Mesendoderm (in vitro differentiated cells): ENCODE measurements around the gene PLEKHG1.

Source experiments
- DNase-seq: peaks from one replicate; pipeline ENCODE4 v3.0.0; 2013
- H2AK5ac ChIP-seq: 2 replicates; pipeline ENCODE4 v1.6.1; 2013; ENCODE audit warnings: low read length, inconsistent platforms
- H2BK120ac ChIP-seq: 2 replicates; pipeline ENCODE4 v1.6.1; 2013; ENCODE audit warnings: low read depth, mild to moderate bottlenecking, low read length, moderate library complexity, mixed read lengths
- H2BK15ac ChIP-seq: replicated peaks from 2 replicates; pipeline ENCODE4 v1.6.1; 2013; ENCODE audit warnings: low read depth, mild to moderate bottlenecking, moderate library complexity
- H2BK5ac ChIP-seq: 2 replicates; pipeline ENCODE4 v1.6.1; 2013; ENCODE audit warnings: low read length, inconsistent platforms
- H3K18ac ChIP-seq: 2 replicates; pipeline ENCODE4 v1.6.1; 2013; ENCODE audit warnings: mild to moderate bottlenecking, low read length, mixed read lengths
- H3K23ac ChIP-seq: one replicate; pipeline ENCODE4 v1.6.1; 2013; ENCODE audit warnings: low read length
- H3K27ac ChIP-seq: 2 replicates; pipeline ENCODE4 v1.5.1; 2013; ENCODE audit warnings: low read depth, mild to moderate bottlenecking, inconsistent platforms, low read length, moderate library complexity
- H3K27me3 ChIP-seq: 2 replicates; pipeline ENCODE4 v1.6.1; 2013; ENCODE audit warnings: low read length, control low read depth, mild to moderate bottlenecking, inconsistent platforms; ENCODE audit not compliant: insufficient read depth, poor library complexity
- H3K36me3 ChIP-seq: 2 replicates; pipeline ENCODE4 v1.6.1; 2013; ENCODE audit warnings: low read length, inconsistent platforms; ENCODE audit not compliant: control insufficient read depth, insufficient read depth
- H3K4ac ChIP-seq: one replicate; pipeline ENCODE4 v1.6.1; 2013; ENCODE audit warnings: low read depth, mild to moderate bottlenecking, low read length, moderate library complexity
- H3K4me1 ChIP-seq: 2 replicates; pipeline ENCODE4 v1.6.1; 2013; ENCODE audit warnings: low read depth, low read length, inconsistent platforms; ENCODE audit not compliant: control insufficient read depth
- H3K4me2 ChIP-seq: 2 replicates; pipeline ENCODE4 v1.6.1; 2013; ENCODE audit warnings: low read length
- H3K4me3 ChIP-seq: 2 replicates; pipeline ENCODE4 v1.5.1; 2013; ENCODE audit warnings: mild to moderate bottlenecking, low read length
- H3K56ac ChIP-seq: one replicate; pipeline ENCODE4 v1.6.1; 2013; ENCODE audit warnings: low read length
- H3K79me1 ChIP-seq: 2 replicates; pipeline ENCODE4 v1.6.1; 2013; ENCODE audit warnings: low read length, inconsistent platforms
- H3K79me2 ChIP-seq: 2 replicates; pipeline ENCODE4 v1.6.1; 2013; ENCODE audit warnings: mild to moderate bottlenecking, low read length; ENCODE audit not compliant: control insufficient read depth, insufficient read depth
- H3K9ac ChIP-seq: 2 replicates; pipeline ENCODE4 v1.6.1; 2013; ENCODE audit warnings: low read length, inconsistent platforms
- H4K5ac ChIP-seq: one replicate; pipeline ENCODE4 v1.6.1; 2013; ENCODE audit warnings: low read length
- H4K8ac ChIP-seq: one replicate; pipeline ENCODE4 v1.6.1; 2013; ENCODE audit warnings: low read depth, mild to moderate bottlenecking, control low read depth, low read length, moderate library complexity
- WGBS: extraction: QIAGEN DNeasy Blood & Tissue Kit; methylation state at CpG from one replicate; pipeline ENCODE4 v1.1.7; 2013; ENCODE audit warnings: low lambda C conversion rate, missing lambda C conversion rate; ENCODE audit not compliant: insufficient coverage; ENCODE audit errors: extremely low coverage; 5-methylcytosine and 5-hydroxymethylcytosine counted together

The PLEKHG1 gene

DNA sequence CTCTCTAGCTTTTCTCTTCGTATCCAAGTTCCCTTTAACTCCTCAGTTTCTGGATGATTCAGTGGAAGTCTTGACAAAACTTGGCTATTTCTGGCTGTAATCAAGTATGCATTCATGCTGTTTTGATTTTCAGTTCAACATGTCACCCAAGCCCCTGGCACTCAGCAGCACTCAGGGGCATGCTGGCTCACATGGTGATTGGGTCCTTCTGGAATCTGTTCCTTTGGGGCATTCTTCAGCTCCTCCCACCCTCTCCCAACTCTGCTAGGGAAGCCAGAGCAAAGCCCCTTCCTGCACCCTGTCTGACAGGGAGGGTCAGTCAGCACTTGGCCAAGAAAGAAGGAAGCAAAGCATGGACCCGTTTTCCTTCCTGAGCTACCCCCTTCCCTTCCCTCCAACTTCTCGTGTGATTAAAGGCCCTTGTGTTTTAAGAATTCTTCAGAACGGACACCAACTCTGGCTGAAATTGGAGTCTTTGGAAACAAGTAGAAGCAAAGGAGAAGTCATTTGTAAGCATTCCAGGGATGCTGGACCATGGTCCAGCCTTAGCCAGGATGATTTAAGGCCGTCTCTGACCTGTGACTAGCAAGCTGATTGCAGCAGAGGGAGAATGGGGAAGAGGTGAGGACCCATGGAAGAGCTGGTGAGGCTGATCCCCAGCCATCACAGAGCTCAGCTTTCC is 7.1 kb downstream of the PLEKHG1 start:
- Histone ChIP-seq H2BK5ac (no peak overlapping the region), H2BK120ac (no peak overlapping the region), H3K4me2 (no peak overlapping the region), H4K5ac (no peak overlapping the region), H2AK5ac (no peak overlapping the region), H3K4me1 (no peaks in the 10 kb centered on the region), H3K79me2 (no peaks in the 10 kb centered on the region), H3K9ac (no peak overlapping the region), H3K56ac (no peak overlapping the region), H3K79me1 (no peaks in the 10 kb centered on the region), H3K36me3 (no peaks in the 10 kb centered on the region), H2BK15ac (no peak overlapping the region), H4K8ac (no peak overlapping the region), H3K23ac (no peak overlapping the region), H3K4me3 (no peak overlapping the region), H3K27me3 (peaks cover 3% of the 10 kb centered on the region), H3K27ac (no peak overlapping the region), H3K4ac (no peak overlapping the region), H3K18ac (no peak overlapping the region)
- no CpG with 5 or more reads among the region's 5 CpGs for WGBS
- DNase-seq, result peak; percentile 18

DNA sequence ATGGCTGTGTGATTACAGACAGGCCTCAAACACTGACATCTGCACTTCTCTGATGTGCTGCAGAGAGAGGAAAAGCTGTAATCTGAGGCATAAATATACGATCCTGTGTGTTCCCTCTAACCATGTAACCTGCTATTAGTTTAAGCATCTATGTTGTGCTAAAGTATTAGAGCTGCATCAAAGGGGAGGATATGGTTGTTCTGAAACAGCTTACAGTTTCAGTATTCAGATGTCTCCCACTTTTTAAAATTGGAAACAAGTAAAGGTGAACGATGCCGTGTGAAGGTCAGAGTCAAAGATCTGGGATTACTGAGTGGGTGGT is 7.6 kb downstream of the PLEKHG1 start:
- H3K79me1 ChIP-seq, result no peaks in the 10 kb centered on the region
- no CpG with 5 or more reads among the region's 3 CpGs for WGBS

DNA sequence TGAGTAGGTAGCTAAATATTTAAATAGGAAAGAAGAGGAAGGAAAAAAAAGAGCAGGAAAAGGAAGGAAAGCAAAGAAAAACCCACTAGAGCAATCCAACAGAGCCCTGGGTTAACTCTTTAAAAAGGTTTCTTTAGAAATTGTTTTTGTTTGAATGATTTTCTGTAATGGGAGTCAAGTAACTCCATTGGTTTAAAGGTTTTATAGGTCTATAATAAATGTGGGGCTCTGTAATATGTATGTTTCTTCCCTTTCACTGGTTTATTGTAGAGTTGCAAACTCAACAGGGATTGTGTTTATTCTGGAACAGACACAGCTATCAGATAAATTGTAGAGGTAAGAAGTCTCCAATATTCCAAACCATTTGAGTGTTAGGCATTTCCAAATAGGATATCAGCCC is 10.9 kb downstream of the PLEKHG1 start:
- H3K79me1 ChIP-seq, result no peaks in the 10 kb centered on the region
- no peak overlapping the region for H3K18ac ChIP-seq
- H3K9ac ChIP-seq, result no peak overlapping the region
- no peak overlapping the region for H2BK15ac ChIP-seq
- no peak overlapping the region for H3K4me2 ChIP-seq
- H3K4me1 ChIP-seq, result no peaks in the 10 kb centered on the region
- H3K23ac ChIP-seq, result no peak overlapping the region
- H4K5ac ChIP-seq, result no peak overlapping the region
- H2BK120ac ChIP-seq, result no peak overlapping the region
- H3K27ac ChIP-seq, result no peak overlapping the region
- H4K8ac ChIP-seq, result no peak overlapping the region
- no peak overlapping the region for H3K4ac ChIP-seq
- H3K79me2 ChIP-seq, result no peaks in the 10 kb centered on the region
- no peaks in the 10 kb centered on the region for H3K36me3 ChIP-seq
- no peak overlapping the region for H2BK5ac ChIP-seq
- H3K4me3 ChIP-seq, result no peak overlapping the region
- H3K56ac ChIP-seq, result no peak overlapping the region
- no peak overlapping the region for H2AK5ac ChIP-seq
- DNase-seq, result no peak
- no peaks in the 10 kb centered on the region for H3K27me3 ChIP-seq

More for the DNA sequence above, 7.6 kb downstream of the PLEKHG1 start:
- no peaks in the 10 kb centered on the region for H3K79me2 ChIP-seq
- no peak for DNase-seq
- no peak overlapping the region for H3K4ac ChIP-seq
- H4K5ac ChIP-seq, result no peak overlapping the region
- no peak overlapping the region for H3K56ac ChIP-seq
- H3K9ac ChIP-seq, result no peak overlapping the region
- H3K4me2 ChIP-seq, result no peak overlapping the region
- no peaks in the 10 kb centered on the region for H3K27me3 ChIP-seq
- H4K8ac ChIP-seq, result no peak overlapping the region
- H2BK5ac ChIP-seq, result no peak overlapping the region
- H3K27ac ChIP-seq, result no peak overlapping the region
- H3K18ac ChIP-seq, result no peak overlapping the region
- H3K36me3 ChIP-seq, result no peaks in the 10 kb centered on the region
- H2AK5ac ChIP-seq, result no peak overlapping the region
- H3K23ac ChIP-seq, result no peak overlapping the region
- H3K4me3 ChIP-seq, result no peak overlapping the region
- no peak overlapping the region for H2BK120ac ChIP-seq
- H3K4me1 ChIP-seq, result no peaks in the 10 kb centered on the region
- H2BK15ac ChIP-seq, result no peak overlapping the region

DNA sequence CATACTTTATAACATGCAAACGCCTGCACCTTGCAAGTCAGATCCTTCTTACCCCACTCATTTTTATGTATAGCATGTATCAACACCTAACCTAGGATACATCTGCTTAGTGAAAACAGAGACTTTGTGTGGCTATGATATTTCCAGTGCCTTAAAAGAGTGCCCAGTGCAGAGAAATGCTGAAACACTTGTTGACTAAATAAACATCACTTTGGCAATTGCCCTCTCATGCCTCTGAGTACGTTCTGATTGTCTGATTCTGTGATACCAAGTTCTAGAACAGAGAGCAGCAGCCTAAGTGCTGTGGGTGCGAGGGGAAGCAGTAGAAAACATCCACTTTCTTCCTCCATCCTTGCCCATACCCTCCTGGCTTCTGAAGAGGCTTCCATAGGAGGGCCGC is 13.6 kb downstream of the PLEKHG1 start:
- H2BK15ac ChIP-seq, result no peak overlapping the region
- no peak overlapping the region for H2AK5ac ChIP-seq
- H3K27me3 ChIP-seq, result no peaks in the 10 kb centered on the region
- no peaks in the 10 kb centered on the region for H3K4me1 ChIP-seq
- H2BK120ac ChIP-seq, result no peak overlapping the region
- H3K9ac ChIP-seq, result no peak overlapping the region
- no CpG with 5 or more reads among the region's 4 CpGs for WGBS
- H3K4me2 ChIP-seq, result no peak overlapping the region
- H4K8ac ChIP-seq, result no peak overlapping the region
- no peak overlapping the region for H3K56ac ChIP-seq
- H3K36me3 ChIP-seq, result no peaks in the 10 kb centered on the region
- no peaks in the 10 kb centered on the region for H3K79me1 ChIP-seq
- no peaks in the 10 kb centered on the region for H3K79me2 ChIP-seq
- H4K5ac ChIP-seq, result no peak overlapping the region
- H3K23ac ChIP-seq, result no peak overlapping the region
- no peak overlapping the region for H3K27ac ChIP-seq
- no peak overlapping the region for H3K4me3 ChIP-seq
- DNase-seq, result no peak
- H3K4ac ChIP-seq, result no peak overlapping the region
- H2BK5ac ChIP-seq, result no peak overlapping the region
- H3K18ac ChIP-seq, result no peak overlapping the region

DNA sequence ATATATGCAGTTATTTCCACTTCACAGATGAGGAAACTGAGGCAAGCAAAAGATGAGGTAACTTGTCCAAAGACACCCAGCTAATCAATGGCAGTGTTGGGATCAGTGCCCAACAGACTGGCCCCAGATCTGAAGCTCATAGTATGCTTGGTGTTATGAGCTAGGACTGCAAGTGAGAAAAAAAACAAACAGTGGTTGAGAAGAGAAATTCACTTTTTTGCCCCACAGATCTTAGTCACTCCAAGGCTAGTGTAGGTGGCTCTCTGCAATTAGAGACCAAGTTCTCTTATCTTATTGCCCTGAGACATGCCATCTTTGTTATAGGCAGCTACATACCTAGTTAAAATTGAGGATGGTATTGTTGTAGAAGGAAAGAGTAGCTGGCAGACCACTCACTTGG is 16.3 kb downstream of the PLEKHG1 start:
- no peak overlapping the region for H3K27ac ChIP-seq
- no peak overlapping the region for H3K4me3 ChIP-seq
- H3K36me3 ChIP-seq, result no peaks in the 10 kb centered on the region
- H4K5ac ChIP-seq, result no peak overlapping the region
- H2BK120ac ChIP-seq, result no peak overlapping the region
- H3K79me2 ChIP-seq, result no peaks in the 10 kb centered on the region
- no peak overlapping the region for H3K56ac ChIP-seq
- no peak overlapping the region for H2AK5ac ChIP-seq
- no peak overlapping the region for H3K18ac ChIP-seq
- H2BK15ac ChIP-seq, result no peak overlapping the region
- H3K4ac ChIP-seq, result no peak overlapping the region
- no peak overlapping the region for H3K23ac ChIP-seq
- no peaks in the 10 kb centered on the region for H3K79me1 ChIP-seq
- no peak overlapping the region for H3K4me2 ChIP-seq
- no peak overlapping the region for H2BK5ac ChIP-seq
- no peaks in the 10 kb centered on the region for H3K4me1 ChIP-seq
- H3K9ac ChIP-seq, result no peak overlapping the region
- H4K8ac ChIP-seq, result no peak overlapping the region
- DNase-seq, result no peak
- H3K27me3 ChIP-seq, result no peaks in the 10 kb centered on the region

DNA sequence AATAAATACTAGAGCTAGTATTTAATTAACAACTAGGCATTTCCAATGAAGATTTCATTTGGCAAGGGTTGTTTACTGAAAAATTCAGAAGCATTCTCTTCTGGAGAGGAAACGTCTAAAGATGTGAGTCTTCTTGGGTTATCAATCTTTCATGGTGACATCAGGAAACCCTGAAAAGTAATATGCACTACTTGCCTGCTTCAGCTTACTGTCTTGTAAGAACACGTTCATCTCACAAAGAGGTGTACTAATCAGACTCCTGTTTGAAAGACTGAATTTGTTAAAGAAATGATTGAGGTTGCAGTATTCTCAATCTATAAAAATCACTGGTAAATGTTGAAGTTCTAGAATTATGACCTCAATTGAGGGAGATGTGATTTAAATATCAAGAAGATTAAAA is 16.9 kb downstream of the PLEKHG1 start:
- H3K18ac ChIP-seq, result no peak overlapping the region
- no peak overlapping the region for H3K9ac ChIP-seq
- no peaks in the 10 kb centered on the region for H3K36me3 ChIP-seq
- H2BK5ac ChIP-seq, result no peak overlapping the region
- no peak overlapping the region for H2BK15ac ChIP-seq
- no peak overlapping the region for H3K4me2 ChIP-seq
- WGBS, result no CpG with 5 or more reads among the region's 2 CpGs
- no peak overlapping the region for H3K56ac ChIP-seq
- H3K27me3 ChIP-seq, result no peaks in the 10 kb centered on the region
- no peak overlapping the region for H3K27ac ChIP-seq
- no peak overlapping the region for H4K5ac ChIP-seq
- no peaks in the 10 kb centered on the region for H3K79me1 ChIP-seq
- no peak overlapping the region for H3K23ac ChIP-seq
- no peak overlapping the region for H4K8ac ChIP-seq
- H3K4ac ChIP-seq, result no peak overlapping the region
- DNase-seq, result no peak
- no peak overlapping the region for H2AK5ac ChIP-seq
- H3K79me2 ChIP-seq, result no peaks in the 10 kb centered on the region
- H3K4me3 ChIP-seq, result no peak overlapping the region
- no peak overlapping the region for H2BK120ac ChIP-seq
- no peaks in the 10 kb centered on the region for H3K4me1 ChIP-seq
